ENCODE data around the gene ARHGEF28. TPM values are rescaled to one million over a fixed set of nuclear protein-coding genes. Genes with fewer than 3 reads are reported as not detected.

ARHGEF28 gene
- polyA plus RNA-seq, 1 donor: 3.0 TPM

GRCh38 chr5:73909474-73909873 lies 283.5 kb downstream of the ARHGEF28 start:
- DNase-seq: no peak

- DNase-seq: no peak
Measured at GRCh38 chr5:73911761-73912393, 285.9 kb downstream of the ARHGEF28 start.

GRCh38 chr5:73912821-73913271 lies 286.9 kb downstream of the ARHGEF28 start:
- DNase-seq: no peak

- DNase-seq: no peak
Measured at GRCh38 chr5:73913971-73914370, 288.0 kb downstream of the ARHGEF28 start.

- no peak for DNase-seq
Measured at GRCh38 chr5:73915345-73915744, 289.3 kb downstream of the ARHGEF28 start.

DNA sequence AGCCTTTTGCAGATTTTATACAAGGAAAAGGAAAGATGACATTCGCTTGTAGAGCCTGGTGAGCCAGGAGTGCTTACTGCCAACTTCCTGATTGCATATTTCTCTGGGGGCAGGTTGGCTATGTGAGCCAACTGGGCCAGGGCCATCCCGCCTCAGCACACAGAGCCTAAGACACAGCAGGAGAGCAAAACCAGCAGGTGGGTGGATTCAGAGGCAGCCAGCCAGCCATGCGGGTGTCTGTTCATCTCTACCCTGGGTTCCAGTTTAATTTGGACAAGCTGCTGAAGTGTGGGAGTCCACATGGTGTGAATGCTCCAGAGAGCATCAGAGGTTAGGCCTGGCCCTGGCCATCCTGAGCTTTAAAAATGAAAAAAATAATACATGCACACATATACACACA lies 291.4 kb downstream of the ARHGEF28 start:
- no peak for DNase-seq

DNA sequence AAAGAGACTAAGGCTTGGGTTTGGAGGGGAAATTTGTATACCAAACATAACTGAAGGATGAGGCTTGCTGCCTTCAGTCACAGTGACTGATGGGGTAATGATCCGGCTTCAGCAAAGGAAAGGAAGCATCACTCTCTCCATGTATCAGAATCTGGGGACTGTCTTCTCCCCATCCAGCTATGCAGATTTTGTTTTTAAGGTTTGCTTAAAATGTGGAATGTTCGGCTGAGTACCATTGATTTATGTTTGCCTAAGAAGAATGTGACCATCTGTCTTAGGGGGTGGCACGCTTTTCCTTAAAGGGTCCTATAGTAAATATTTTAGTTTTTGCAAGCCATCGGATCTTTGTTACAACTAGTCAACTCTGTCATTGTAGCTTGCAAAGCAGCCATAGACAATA lies 291.9 kb downstream of the ARHGEF28 start:
- DNase-seq: no peak

DNA sequence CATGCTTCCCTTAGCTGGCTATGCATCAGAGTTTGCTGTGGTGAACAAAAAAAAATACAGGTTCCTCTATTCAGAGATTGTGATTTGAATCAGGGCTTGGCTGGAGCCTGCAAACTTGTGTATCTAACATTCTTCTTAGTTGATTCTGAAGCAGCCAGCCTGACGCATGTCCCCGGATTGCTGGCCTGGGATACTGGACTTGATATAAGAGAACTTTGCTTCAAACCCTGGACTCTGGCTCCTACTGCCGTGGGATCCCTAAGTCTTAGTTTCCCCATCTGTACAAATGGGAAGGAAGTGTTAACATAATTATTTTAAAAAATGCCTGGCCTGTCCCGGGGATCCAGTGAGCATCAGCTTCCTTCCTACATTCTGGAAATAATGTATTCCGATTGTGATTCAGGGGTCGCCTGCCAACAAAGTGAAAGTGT lies 292.8 kb downstream of the ARHGEF28 start:
- no peak for DNase-seq

GRCh38 chr5:73921741-73922140 lies 295.7 kb downstream of the ARHGEF28 start:
- DNase-seq: no peak

- no peak for DNase-seq
Measured at GRCh38 chr5:73922224-73922623, 296.2 kb downstream of the ARHGEF28 start.

GRCh38 chr5:73922875-73923557 lies 297.0 kb downstream of the ARHGEF28 start:
- DNase-seq: no peak

- no peak for DNase-seq
Measured at GRCh38 chr5:73928476-73929070, 302.6 kb downstream of the ARHGEF28 start.

DNA sequence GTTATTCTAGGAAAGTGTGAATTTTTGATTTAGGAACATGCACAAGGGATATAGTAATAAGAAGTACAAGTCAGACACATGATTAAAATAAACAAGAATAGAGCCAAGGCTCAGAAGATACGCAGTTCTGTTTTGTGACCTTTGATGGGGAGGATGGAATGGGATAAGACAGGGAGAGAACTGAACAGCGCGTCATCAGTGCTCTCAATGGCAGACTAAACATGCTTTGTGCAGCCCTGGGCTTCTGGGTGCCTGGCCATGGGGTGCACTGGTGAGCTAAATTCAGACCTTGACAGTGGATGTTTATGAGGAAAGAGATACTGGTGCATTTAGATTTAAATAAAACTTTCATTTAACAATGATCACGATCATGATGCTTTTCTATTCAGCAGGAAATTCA lies 309.7 kb downstream of the ARHGEF28 start:
- no peak for DNase-seq

DNA sequence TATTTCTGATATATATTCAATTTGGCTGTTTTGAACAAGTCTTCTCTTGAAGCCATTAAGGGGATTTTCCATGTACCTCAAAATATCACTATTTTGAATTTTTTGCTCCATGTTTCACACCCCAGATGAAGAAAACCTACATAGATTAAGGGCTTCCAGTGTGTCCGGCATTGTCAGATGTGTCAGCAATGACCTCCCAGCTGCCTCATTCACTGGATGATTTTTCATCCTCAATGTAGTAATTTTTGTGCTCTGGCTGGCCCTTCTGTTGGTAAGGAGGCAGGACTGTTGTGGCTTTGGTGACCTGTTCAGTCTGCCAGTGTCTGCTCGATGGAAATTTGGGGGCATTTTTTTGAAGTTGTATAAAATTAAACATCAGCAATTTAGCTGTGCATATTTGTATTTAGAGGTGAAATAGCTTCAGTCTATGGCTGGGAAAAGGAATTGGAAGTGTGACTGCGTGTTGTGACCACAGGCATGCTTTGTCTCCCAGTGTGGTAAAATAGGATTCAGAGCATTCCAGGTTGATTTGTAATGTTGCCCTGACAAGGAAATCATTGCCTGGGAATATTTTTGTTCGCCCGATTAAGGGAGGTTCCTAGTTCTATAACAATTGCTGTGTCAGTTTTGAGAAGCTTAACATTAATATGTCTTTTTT lies 312.4 kb downstream of the ARHGEF28 start:
- no peak for DNase-seq

DNA sequence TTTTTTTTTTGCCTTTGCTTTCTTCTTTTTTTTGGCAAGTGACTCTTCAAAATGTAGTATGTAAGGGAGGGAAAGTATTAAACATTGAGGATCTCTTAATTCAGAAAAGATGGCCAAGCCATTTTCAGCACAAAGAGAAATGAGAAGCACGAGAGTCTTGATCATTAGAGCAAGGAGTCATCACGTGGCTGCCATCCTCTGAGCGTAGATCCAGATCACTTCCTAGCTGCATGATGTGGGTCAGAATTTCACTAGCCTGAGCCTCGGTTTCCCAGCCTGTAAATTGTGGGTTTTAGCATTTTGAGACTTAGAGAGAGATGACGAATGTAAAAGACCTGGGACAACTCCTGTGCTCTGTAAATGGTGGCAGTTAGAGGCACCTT lies 312.9 kb downstream of the ARHGEF28 start:
- DNase-seq: no peak

GRCh38 chr5:73939557-73939956 lies 313.6 kb downstream of the ARHGEF28 start:
- DNase-seq: no peak

DNA sequence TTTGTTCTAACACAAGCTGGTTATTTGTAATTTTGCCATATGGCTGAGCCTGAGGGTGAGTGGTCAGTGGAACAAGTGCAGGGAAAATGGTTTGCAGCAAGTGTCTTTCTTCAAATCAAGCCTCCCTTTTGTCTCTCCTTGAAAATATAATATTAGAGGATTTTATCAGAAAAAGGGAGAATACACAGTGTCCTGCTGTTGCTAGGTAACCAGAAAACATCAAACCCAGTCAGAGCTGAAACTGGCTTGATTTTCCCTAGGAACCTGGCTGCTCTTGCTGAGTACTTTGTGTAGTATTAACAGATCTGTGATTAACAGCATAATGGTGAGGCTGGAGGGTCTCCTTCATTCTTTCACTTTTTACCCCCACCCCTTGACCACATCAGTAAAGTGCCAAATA lies 314.0 kb downstream of the ARHGEF28 start:
- DNase-seq: no peak

DNA sequence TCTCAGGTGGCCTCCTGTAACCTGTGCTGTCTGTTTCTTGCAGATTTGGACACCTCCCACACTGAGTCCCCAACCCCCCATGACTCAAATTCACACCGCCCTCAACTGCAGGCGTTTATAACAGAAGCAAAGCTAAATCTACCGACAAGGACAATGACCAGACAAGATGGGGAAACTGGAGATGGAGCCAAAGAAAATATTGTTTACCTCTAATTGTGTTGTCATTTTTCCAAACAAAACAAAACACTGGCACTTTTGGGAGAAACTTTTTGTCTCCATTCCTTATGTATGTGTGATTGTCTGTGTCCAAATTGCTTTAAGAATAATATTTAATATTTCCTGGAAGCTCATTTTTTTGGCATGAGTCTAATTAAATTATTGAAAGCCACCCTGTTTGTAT lies 314.8 kb downstream of the ARHGEF28 start:
- no peak for DNase-seq

DNA sequence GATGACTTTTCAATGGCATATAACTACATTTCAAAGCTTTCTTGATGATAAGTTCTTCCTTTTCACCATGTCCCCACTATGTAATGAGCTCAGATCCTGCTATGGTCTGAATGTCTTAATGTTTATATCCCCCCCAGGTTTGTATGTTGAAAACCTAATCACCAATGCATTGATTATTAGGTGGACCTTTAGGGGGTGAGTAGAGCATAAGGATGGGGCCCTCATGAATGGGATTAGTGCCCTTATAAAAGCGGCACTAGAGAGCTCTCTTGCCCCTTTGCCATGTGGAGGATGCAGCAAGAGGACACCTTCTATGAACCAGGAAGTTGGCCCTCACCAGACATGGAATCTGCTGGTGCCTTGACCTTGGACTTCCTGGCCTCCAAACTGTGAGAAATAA lies 316.8 kb downstream of the ARHGEF28 start:
- no peak for DNase-seq

DNA sequence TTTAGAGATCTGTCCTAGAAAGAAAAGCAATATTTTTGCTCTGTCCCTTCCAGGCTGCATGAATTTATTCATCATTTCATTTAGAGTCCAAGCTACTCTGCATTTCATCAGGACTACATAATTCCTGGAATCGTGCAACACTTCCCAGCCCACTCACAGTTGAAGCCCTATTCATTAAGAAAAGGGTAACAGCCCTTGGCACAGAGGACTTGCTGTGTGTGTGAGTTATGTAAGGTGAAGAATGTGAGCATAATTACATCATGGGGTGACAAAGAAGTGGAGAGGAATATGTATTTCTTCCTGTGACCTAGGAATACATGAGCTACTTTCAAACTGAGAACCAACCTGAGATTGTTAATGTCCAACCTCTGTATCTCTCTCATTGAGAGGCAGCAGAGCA lies 317.4 kb downstream of the ARHGEF28 start:
- DNase-seq: no peak

DNA sequence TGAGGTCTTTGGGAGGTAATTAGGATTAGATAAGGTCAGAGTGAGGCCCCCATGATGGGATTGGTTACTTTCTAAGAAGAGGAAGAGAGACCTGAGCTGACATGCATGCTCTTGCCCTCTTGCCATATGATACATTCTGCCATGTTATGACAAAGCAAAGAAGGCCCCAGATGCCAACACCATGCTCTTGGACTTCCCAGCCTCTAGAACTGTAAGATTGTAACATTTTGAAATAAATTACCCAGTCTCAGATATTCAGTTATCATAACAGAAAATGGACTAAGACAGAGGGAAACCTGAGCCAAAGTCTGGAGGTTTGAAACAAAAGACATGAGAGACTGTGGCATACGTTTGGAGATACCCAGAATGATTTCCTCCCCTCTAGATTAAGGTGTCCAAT lies 318.6 kb downstream of the ARHGEF28 start:
- DNase-seq: no peak

- no peak for DNase-seq
Measured at GRCh38 chr5:73945505-73945904, 319.5 kb downstream of the ARHGEF28 start.

GRCh38 chr5:73946278-73946677 lies 320.3 kb downstream of the ARHGEF28 start:
- DNase-seq: no peak
